Upper lobe of left lung (tissue), 6 donors: Measurements from ENCODE around the gene EEIG1. TPM values are rescaled to one million over a fixed set of nuclear protein-coding genes. Genes with fewer than 3 reads are reported as not detected.
A peak's percentile ranks its signal among the peaks of the same experiment; 100 is the strongest.

Experiments
- ATAC-seq, 2 donors: fragments of 200-7000 bp; cut with Tn5 transposase; one replicate each; pipeline ENCODE4 v1.9.1; 2022; ENCODE audit warnings: mild to moderate bottlenecking in 2 of 2, moderate library complexity in 2 of 2; ENCODE audit not compliant: low FRiP score in 2 of 2
- DNase-seq, 2 donors: peaks; one replicate each; pipeline ENCODE4 v3.0.0-alpha.2; 2019 to 2020
- H3K27ac ChIP-seq, 4 donors: fragments of 200-600 bp; sonication (generic); one replicate each; pipeline ENCODE4 v1.5.1; 2016 to 2019
- H3K27me3 ChIP-seq, 4 donors: fragments of 200-600 bp; sonication (generic); one replicate each; pipeline ENCODE4 v1.5.1; 2017 to 2019
- H3K36me3 ChIP-seq, 4 donors: fragments of 200-600 bp; sonication (generic); one replicate each; pipeline ENCODE4 v1.5.1; 2016 to 2019
- H3K4me1 ChIP-seq, 4 donors: fragments of 200-600 bp; sonication (generic); one replicate each; pipeline ENCODE4 v1.5.1; 2018 to 2019
- H3K4me3 ChIP-seq, 4 donors: fragments of 200-600 bp; sonication (generic); one replicate each; pipeline ENCODE4 v1.5.1; 2017 to 2019; ENCODE audit warnings: mild to moderate bottlenecking in 2 of 4, moderate library complexity in 1 of 4
- H3K9me3 ChIP-seq, 4 donors: fragments of 200-600 bp; sonication (generic); one replicate each; pipeline ENCODE4 v1.5.1; 2018 to 2019
- CTCF ChIP-seq, 6 experiments: fragments of 450-650 bp in 4 of 6; fragments of 200-600 bp in 2 of 6; sonication (generic) in 2 of 6; IDR thresholded peaks; one replicate each; pipeline ENCODE4 v1.5.1; 2016 to 2019; ENCODE audit warnings: antibody characterized with exemption in 6 of 6
- EP300 ChIP-seq, 4 donors: sonication (generic); formaldehyde crosslinking; IDR thresholded peaks; one replicate each; pipeline ENCODE4 v1.5.1; 2017; ENCODE audit warnings: antibody characterized with exemption in 4 of 4, control low read depth in 2 of 4
- POLR2A ChIP-seq, 4 donors: fragments of 450-650 bp; IDR thresholded peaks; one replicate each; pipeline ENCODE4 v1.5.1; 2016 to 2017; ENCODE audit warnings: antibody characterized with exemption in 4 of 4, mild to moderate bottlenecking in 2 of 4
- POLR2AphosphoS5 ChIP-seq, 2 donors: sonication (generic); formaldehyde crosslinking; IDR thresholded peaks; one replicate each; pipeline ENCODE4 v1.5.1; 2017; ENCODE audit warnings: antibody characterized with exemption in 2 of 2
- WGBS, 2 donors: methylation state at CpG; one replicate each; pipeline ENCODE4 v1.1.5; 2017 to 2018; 5-methylcytosine and 5-hydroxymethylcytosine counted together
- total RNA-seq, 6 donors: library from RNA; depleted of rRNA in 4 of 6; stranded (reverse); fragments of >200 nt in 4 of 6; gene quantifications; one replicate each; pipeline versions ENCODE4 v1.1.0 to v1.2.1, GENCODE V29; 2016 to 2021
- donor health status: DM: no; HTN: no; CAD: no; lungs with moderate emphysema.
- donor health status: DM: no; HTN: yes; CAD: no; lungs with severe emphysema.

EEIG1 gene
- total RNA-seq, 6 donors from 2014 or later: 17.8 to 60.7 (median 48.0) TPM

GRCh38 chr9:127961613-127962155 is 19.1 kb downstream of the EEIG1 start:
- H3K27me3 ChIP-seq: no peaks in the 10 kb centered on the region
- ATAC-seq (no peak), DNase-seq (no peak)
- no peaks in the 10 kb centered on the region for H3K9me3 ChIP-seq
- H3K4me1 ChIP-seq: peaks cover 24 to 44% (median 41%) of the 10 kb centered on the region in 4 donors
- no peak for TF ChIP-seq POLR2AphosphoS5 (IDR thresholded peaks at IDR 0.05)
- H3K4me3 ChIP-seq: no peak overlapping the region
- H3K27ac ChIP-seq: no peak overlapping the region
- peaks cover 0 to 4% (median 0%) of the 10 kb centered on the region in 4 donors for H3K36me3 ChIP-seq
- 75 to 91% methylated on average over 13 of the region's 13 CpGs for WGBS, 2 donors

GRCh38 chr9:127961155-127961490 is 19.7 kb downstream of the EEIG1 start:
- peaks cover 0 to 4% (median 0%) of the 10 kb centered on the region in 4 donors for H3K36me3 ChIP-seq
- no peak overlapping the region for H3K4me3 ChIP-seq
- ATAC-seq: no peak
- no peaks in the 10 kb centered on the region for H3K27me3 ChIP-seq
- DNase-seq: no peak
- 100% methylated on average over 2 of the region's 2 CpGs; no CpG with 5 or more reads in 1 of the 2 donors for WGBS, 2 donors
- H3K27ac ChIP-seq: peak overlapping the region in 3 of 4 donors; percentile 57 to 68 (median 61)
- H3K9me3 ChIP-seq: no peaks in the 10 kb centered on the region
- TF ChIP-seq POLR2AphosphoS5 (IDR thresholded peaks at IDR 0.05) (no peak), CTCF (IDR thresholded peaks at IDR 0.05) (no peak), POLR2A (IDR thresholded peaks at IDR 0.05) (no peak), EP300 (IDR thresholded peaks at IDR 0.05) (no peak)
- H3K4me1 ChIP-seq: peaks cover 18 to 40% (median 36%) of the 10 kb centered on the region in 4 donors

- Histone ChIP-seq H3K4me3 (no peak overlapping the region), H3K27me3 (no peaks in the 10 kb centered on the region), H3K4me1 (peaks cover 16 to 40% (median 33%) of the 10 kb centered on the region in 4 donors), H3K27ac (peak overlapping the region in 3 of 4 donors; percentile 57 to 68 (median 61)), H3K9me3 (no peaks in the 10 kb centered on the region), H3K36me3 (peaks cover 0 to 4% (median 0%) of the 10 kb centered on the region in 4 donors)
- TF ChIP-seq EP300 (IDR thresholded peaks at IDR 0.05): no peak
- TF ChIP-seq POLR2A (IDR thresholded peaks at IDR 0.05): no peak
- TF ChIP-seq POLR2AphosphoS5 (IDR thresholded peaks at IDR 0.05): no peak
- no peak for TF ChIP-seq CTCF (IDR thresholded peaks at IDR 0.05)
- 46 to 54% methylated on average over 5 to 11 of the region's 11 CpGs for WGBS, 2 donors
- DNase-seq (no peak), ATAC-seq (no peak)
Observed at GRCh38 chr9:127960410-127961154, 20.2 kb downstream of the EEIG1 start.

GRCh38 chr9:127959841-127960409 is 20.9 kb downstream of the EEIG1 start:
- Histone ChIP-seq H3K27ac (peak overlapping the region in 3 of 4 donors; percentile 57 to 68 (median 61)), H3K9me3 (no peaks in the 10 kb centered on the region), H3K4me3 (no peak overlapping the region), H3K4me1 (peaks cover 15 to 40% (median 31%) of the 10 kb centered on the region in 4 donors), H3K36me3 (peaks cover 0 to 4% (median 0%) of the 10 kb centered on the region in 4 donors), H3K27me3 (no peaks in the 10 kb centered on the region)
- 90 to 91% methylated on average over 2 of the region's 2 CpGs for WGBS, 2 donors
- ATAC-seq (no peak), DNase-seq (no peak)
- TF ChIP-seq POLR2AphosphoS5 (IDR thresholded peaks at IDR 0.05): no peak
- no peak for TF ChIP-seq EP300 (IDR thresholded peaks at IDR 0.05)
- TF ChIP-seq CTCF (IDR thresholded peaks at IDR 0.05): no peak
- TF ChIP-seq POLR2A (IDR thresholded peaks at IDR 0.05): no peak

GRCh38 chr9:127959398-127959797 is 21.4 kb downstream of the EEIG1 start:
- Histone ChIP-seq H3K4me1 (peaks cover 17 to 41% (median 34%) of the 10 kb centered on the region in 4 donors), H3K27me3 (no peaks in the 10 kb centered on the region), H3K36me3 (peaks cover 0 to 4% (median 0%) of the 10 kb centered on the region in 4 donors), H3K4me3 (no peak overlapping the region), H3K27ac (no peak overlapping the region), H3K9me3 (no peaks in the 10 kb centered on the region)
- TF ChIP-seq EP300 (IDR thresholded peaks at IDR 0.05) (no peak), POLR2A (IDR thresholded peaks at IDR 0.05) (no peak), POLR2AphosphoS5 (IDR thresholded peaks at IDR 0.05) (no peak), CTCF (IDR thresholded peaks at IDR 0.05) (no peak)
- ATAC-seq (no peak), DNase-seq (no peak)
- WGBS, 2 donors: 93 to 94% methylated on average over 4 of the region's 4 CpGs
